ENCODE data around the gene SEMA5A. TPM values are rescaled to one million over a fixed set of nuclear protein-coding genes. Genes with fewer than 3 reads are reported as not detected.

The SEMA5A gene
- total RNA-seq, 2 donors from 2014 or later = 0.14 to 0.23 TPM

GRCh38 chr5:9519537-9519936 is 26.3 kb downstream of the SEMA5A start:
- Mint-ChIP-seq H3K9me3 (peaks cover 1 to 2% of the 10 kb centered on the region in 2 donors), H3K4me3 (no peak overlapping the region), H3K36me3 (ENCODE audit: insufficient read depth in 2 of 2) (no peaks in the 10 kb centered on the region), H3K27ac (no peak overlapping the region), H3K4me1 (ENCODE audit: low read depth) (no peaks in the 10 kb centered on the region), H3K27me3 (ENCODE audit: low read depth) (no peaks in the 10 kb centered on the region)
- DNase-seq (no peak), ATAC-seq (replicated peaks in 1 of 2) (no peak)

- DNase-seq (no peak), ATAC-seq (replicated peaks in 1 of 2) (no peak)
- Mint-ChIP-seq H3K9me3 (peaks cover 0 to 1% of the 10 kb centered on the region in 2 donors), H3K36me3 (ENCODE audit: insufficient read depth in 2 of 2) (no peaks in the 10 kb centered on the region), H3K4me3 (no peak overlapping the region), H3K4me1 (ENCODE audit: low read depth) (no peaks in the 10 kb centered on the region), H3K27ac (no peak overlapping the region), H3K27me3 (ENCODE audit: low read depth) (no peaks in the 10 kb centered on the region)
Measured at GRCh38 chr5:9516591-9516990, 29.3 kb downstream of the SEMA5A start.

GRCh38 chr5:9515436-9515835 is 30.4 kb downstream of the SEMA5A start:
- no peak for DNase-seq
- Mint-ChIP-seq H3K27me3 (ENCODE audit: low read depth) (no peaks in the 10 kb centered on the region), H3K36me3 (ENCODE audit: insufficient read depth in 2 of 2) (no peaks in the 10 kb centered on the region), H3K9me3 (peaks cover 0 to 1% of the 10 kb centered on the region in 2 donors), H3K4me3 (no peak overlapping the region), H3K4me1 (ENCODE audit: low read depth) (no peaks in the 10 kb centered on the region), H3K27ac (no peak overlapping the region)
- no peak for ATAC-seq (replicated peaks in 1 of 2)

GRCh38 chr5:9514968-9515367 is 30.9 kb downstream of the SEMA5A start:
- no peak for DNase-seq
- H3K4me3 Mint-ChIP-seq = no peak overlapping the region
- no peak for ATAC-seq (replicated peaks in 1 of 2)
- no peak overlapping the region for H3K27ac Mint-ChIP-seq
- H3K9me3 Mint-ChIP-seq = peaks cover 0 to 1% of the 10 kb centered on the region in 2 donors
- H3K4me1 Mint-ChIP-seq (ENCODE audit: low read depth) = no peaks in the 10 kb centered on the region
- no peaks in the 10 kb centered on the region for H3K36me3 Mint-ChIP-seq (ENCODE audit: insufficient read depth in 2 of 2)
- no peaks in the 10 kb centered on the region for H3K27me3 Mint-ChIP-seq (ENCODE audit: low read depth)

- H3K9me3 Mint-ChIP-seq = peaks cover 0 to 2% of the 10 kb centered on the region in 2 donors
- no peak overlapping the region for H3K4me3 Mint-ChIP-seq
- H3K27ac Mint-ChIP-seq = no peak overlapping the region
- ATAC-seq (replicated peaks in 1 of 2) (no peak), DNase-seq (no peak)
- H3K36me3 Mint-ChIP-seq (ENCODE audit: insufficient read depth in 2 of 2) = no peaks in the 10 kb centered on the region
- no peaks in the 10 kb centered on the region for H3K4me1 Mint-ChIP-seq (ENCODE audit: low read depth)
- no peaks in the 10 kb centered on the region for H3K27me3 Mint-ChIP-seq (ENCODE audit: low read depth)
Measured at GRCh38 chr5:9513827-9514226, 32.0 kb downstream of the SEMA5A start.

GRCh38 chr5:9512457-9512856 is 33.4 kb downstream of the SEMA5A start:
- H3K36me3 Mint-ChIP-seq (ENCODE audit: insufficient read depth in 2 of 2) = no peaks in the 10 kb centered on the region

GRCh38 chr5:9507974-9508373 is 37.9 kb downstream of the SEMA5A start:
- Mint-ChIP-seq H3K36me3 (ENCODE audit: insufficient read depth in 2 of 2) (no peaks in the 10 kb centered on the region), H3K27me3 (ENCODE audit: low read depth) (no peaks in the 10 kb centered on the region), H3K4me1 (ENCODE audit: low read depth) (no peaks in the 10 kb centered on the region), H3K9me3 (peaks cover 0 to 6% of the 10 kb centered on the region in 2 donors), H3K4me3 (no peak overlapping the region), H3K27ac (no peak overlapping the region)
- ATAC-seq (replicated peaks in 1 of 2) (no peak), DNase-seq (no peak)

More at GRCh38 chr5:9512457-9512856, 33.4 kb downstream of the SEMA5A start:
- H3K4me1 Mint-ChIP-seq (ENCODE audit: low read depth) = no peaks in the 10 kb centered on the region
- ATAC-seq (replicated peaks in 1 of 2) (no peak), DNase-seq (no peak)
- H3K27me3 Mint-ChIP-seq (ENCODE audit: low read depth) = no peaks in the 10 kb centered on the region
- no peak overlapping the region for H3K4me3 Mint-ChIP-seq
- peaks cover 0 to 7% of the 10 kb centered on the region in 2 donors for H3K9me3 Mint-ChIP-seq
- no peak overlapping the region for H3K27ac Mint-ChIP-seq

- Mint-ChIP-seq H3K27me3 (ENCODE audit: low read depth) (no peaks in the 10 kb centered on the region), H3K4me1 (ENCODE audit: low read depth) (no peaks in the 10 kb centered on the region), H3K36me3 (ENCODE audit: insufficient read depth in 2 of 2) (no peaks in the 10 kb centered on the region), H3K27ac (no peak overlapping the region), H3K9me3 (peaks cover 0 to 6% of the 10 kb centered on the region in 2 donors), H3K4me3 (no peak overlapping the region)
- DNase-seq (no peak), ATAC-seq (replicated peaks in 1 of 2) (no peak)
Measured at GRCh38 chr5:9505225-9505624, 40.6 kb downstream of the SEMA5A start.

GRCh38 chr5:9502864-9503263 is 43.0 kb downstream of the SEMA5A start:
- Mint-ChIP-seq H3K9me3 (no peaks in the 10 kb centered on the region), H3K27me3 (ENCODE audit: low read depth) (no peaks in the 10 kb centered on the region), H3K4me3 (no peak overlapping the region), H3K36me3 (ENCODE audit: insufficient read depth in 2 of 2) (no peaks in the 10 kb centered on the region), H3K27ac (no peak overlapping the region), H3K4me1 (ENCODE audit: low read depth) (no peaks in the 10 kb centered on the region)
- ATAC-seq (replicated peaks in 1 of 2) (no peak), DNase-seq (no peak)

GRCh38 chr5:9502050-9502834 is 43.6 kb downstream of the SEMA5A start:
- H3K9me3 Mint-ChIP-seq = no peaks in the 10 kb centered on the region
- DNase-seq (no peak), ATAC-seq (replicated peaks in 1 of 2) (no peak)
- H3K36me3 Mint-ChIP-seq (ENCODE audit: insufficient read depth in 2 of 2) = no peaks in the 10 kb centered on the region
- no peaks in the 10 kb centered on the region for H3K27me3 Mint-ChIP-seq (ENCODE audit: low read depth)
- no peak overlapping the region for H3K27ac Mint-ChIP-seq
- H3K4me1 Mint-ChIP-seq (ENCODE audit: low read depth) = no peaks in the 10 kb centered on the region
- H3K4me3 Mint-ChIP-seq = no peak overlapping the region

GRCh38 chr5:9500625-9501024 is 45.2 kb downstream of the SEMA5A start:
- ATAC-seq (replicated peaks in 1 of 2) (no peak), DNase-seq (no peak)
- Mint-ChIP-seq H3K36me3 (ENCODE audit: insufficient read depth in 2 of 2) (no peaks in the 10 kb centered on the region), H3K27me3 (ENCODE audit: low read depth) (no peaks in the 10 kb centered on the region), H3K9me3 (no peaks in the 10 kb centered on the region), H3K4me3 (no peak overlapping the region), H3K4me1 (ENCODE audit: low read depth) (no peaks in the 10 kb centered on the region), H3K27ac (no peak overlapping the region)

- Mint-ChIP-seq H3K9me3 (no peaks in the 10 kb centered on the region), H3K36me3 (ENCODE audit: insufficient read depth in 2 of 2) (no peaks in the 10 kb centered on the region), H3K27ac (no peak overlapping the region), H3K4me1 (ENCODE audit: low read depth) (no peaks in the 10 kb centered on the region), H3K27me3 (ENCODE audit: low read depth) (no peaks in the 10 kb centered on the region), H3K4me3 (no peak overlapping the region)
- no peak for DNase-seq
- ATAC-seq (replicated peaks in 1 of 2) = no peak
Measured at GRCh38 chr5:9500193-9500592, 45.7 kb downstream of the SEMA5A start.

- Mint-ChIP-seq H3K4me3 (no peak overlapping the region), H3K36me3 (ENCODE audit: insufficient read depth in 2 of 2) (no peaks in the 10 kb centered on the region), H3K9me3 (no peaks in the 10 kb centered on the region), H3K4me1 (ENCODE audit: low read depth) (no peaks in the 10 kb centered on the region), H3K27ac (no peak overlapping the region), H3K27me3 (ENCODE audit: low read depth) (no peaks in the 10 kb centered on the region)
- DNase-seq = no peak
- no peak for ATAC-seq (replicated peaks in 1 of 2)
Measured at GRCh38 chr5:9499498-9499876, 46.4 kb downstream of the SEMA5A start.
